ENCODE results near the gene MRFAP1.

The MRFAP1 gene

DNA sequence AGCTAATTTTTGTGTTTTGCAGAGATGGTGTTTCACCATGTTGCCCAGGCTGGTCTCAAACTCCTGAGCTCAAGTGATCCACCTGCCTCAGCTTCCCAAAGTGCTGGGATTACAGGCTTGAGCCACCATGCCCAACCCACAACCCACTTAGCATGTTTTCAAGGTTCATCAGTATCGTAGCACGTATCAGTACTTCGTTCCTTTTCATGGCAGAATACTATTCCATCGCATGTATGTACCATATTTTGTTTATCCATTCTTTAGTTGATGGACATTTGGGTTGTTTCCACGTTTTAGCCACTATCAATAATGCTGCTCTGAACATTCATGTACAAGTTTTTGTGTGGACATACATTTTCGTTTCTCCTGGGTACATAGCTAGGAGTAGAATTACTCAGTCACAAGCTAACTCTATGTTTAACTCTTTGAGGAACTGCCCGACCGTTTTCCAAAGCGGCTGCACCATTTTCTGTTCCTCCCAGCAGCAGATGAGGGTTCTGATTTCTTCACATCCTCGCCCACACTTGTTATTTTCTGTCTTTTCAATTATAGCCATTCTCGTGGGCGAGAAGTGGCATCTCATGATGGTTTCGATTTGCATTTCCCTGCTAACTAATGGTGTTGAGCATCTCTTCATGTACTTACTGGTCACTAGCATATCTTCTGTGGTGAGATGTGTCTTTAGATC lies 33.0 kb upstream of the MRFAP1 start:
- TF ChIP-seq, protein P1, sequence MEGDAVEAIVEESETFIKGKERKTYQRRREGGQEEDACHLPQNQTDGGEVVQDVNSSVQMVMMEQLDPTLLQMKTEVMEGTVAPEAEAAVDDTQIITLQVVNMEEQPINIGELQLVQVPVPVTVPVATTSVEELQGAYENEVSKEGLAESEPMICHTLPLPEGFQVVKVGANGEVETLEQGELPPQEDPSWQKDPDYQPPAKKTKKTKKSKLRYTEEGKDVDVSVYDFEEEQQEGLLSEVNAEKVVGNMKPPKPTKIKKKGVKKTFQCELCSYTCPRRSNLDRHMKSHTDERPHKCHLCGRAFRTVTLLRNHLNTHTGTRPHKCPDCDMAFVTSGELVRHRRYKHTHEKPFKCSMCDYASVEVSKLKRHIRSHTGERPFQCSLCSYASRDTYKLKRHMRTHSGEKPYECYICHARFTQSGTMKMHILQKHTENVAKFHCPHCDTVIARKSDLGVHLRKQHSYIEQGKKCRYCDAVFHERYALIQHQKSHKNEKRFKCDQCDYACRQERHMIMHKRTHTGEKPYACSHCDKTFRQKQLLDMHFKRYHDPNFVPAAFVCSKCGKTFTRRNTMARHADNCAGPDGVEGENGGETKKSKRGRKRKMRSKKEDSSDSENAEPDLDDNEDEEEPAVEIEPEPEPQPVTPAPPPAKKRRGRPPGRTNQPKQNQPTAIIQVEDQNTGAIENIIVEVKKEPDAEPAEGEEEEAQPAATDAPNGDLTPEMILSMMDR (IDR thresholded peaks at IDR 0.05; ENCODE audit: unreplicated experiment in 3 of 3) = no peak
- no peak overlapping the region for H3K4me3 Mint-ChIP-seq
- no peak overlapping the region for H3K27ac Mint-ChIP-seq
- peaks cover 58% of the 10 kb centered on the region for H3K36me3 Mint-ChIP-seq (ENCODE audit: low read depth)
- H3K27me3 Mint-ChIP-seq (ENCODE audit: low read depth) = no peaks in the 10 kb centered on the region
- no peaks in the 10 kb centered on the region for H3K4me1 Mint-ChIP-seq
- H3K9me3 Mint-ChIP-seq = peaks cover 4% of the 10 kb centered on the region

- Mint-ChIP-seq H3K4me3 (no peak overlapping the region), H3K27me3 (ENCODE audit: low read depth) (no peaks in the 10 kb centered on the region), H3K9me3 (peaks cover 4% of the 10 kb centered on the region), H3K27ac (no peak overlapping the region), H3K4me1 (no peaks in the 10 kb centered on the region), H3K36me3 (ENCODE audit: low read depth) (peaks cover 52% of the 10 kb centered on the region)
- TF ChIP-seq, protein P1 (IDR thresholded peaks at IDR 0.05; ENCODE audit: unreplicated experiment in 3 of 3) = no peak
Measured at GRCh38 chr4:6608758-6609414, 31.6 kb upstream of the MRFAP1 start.

DNA sequence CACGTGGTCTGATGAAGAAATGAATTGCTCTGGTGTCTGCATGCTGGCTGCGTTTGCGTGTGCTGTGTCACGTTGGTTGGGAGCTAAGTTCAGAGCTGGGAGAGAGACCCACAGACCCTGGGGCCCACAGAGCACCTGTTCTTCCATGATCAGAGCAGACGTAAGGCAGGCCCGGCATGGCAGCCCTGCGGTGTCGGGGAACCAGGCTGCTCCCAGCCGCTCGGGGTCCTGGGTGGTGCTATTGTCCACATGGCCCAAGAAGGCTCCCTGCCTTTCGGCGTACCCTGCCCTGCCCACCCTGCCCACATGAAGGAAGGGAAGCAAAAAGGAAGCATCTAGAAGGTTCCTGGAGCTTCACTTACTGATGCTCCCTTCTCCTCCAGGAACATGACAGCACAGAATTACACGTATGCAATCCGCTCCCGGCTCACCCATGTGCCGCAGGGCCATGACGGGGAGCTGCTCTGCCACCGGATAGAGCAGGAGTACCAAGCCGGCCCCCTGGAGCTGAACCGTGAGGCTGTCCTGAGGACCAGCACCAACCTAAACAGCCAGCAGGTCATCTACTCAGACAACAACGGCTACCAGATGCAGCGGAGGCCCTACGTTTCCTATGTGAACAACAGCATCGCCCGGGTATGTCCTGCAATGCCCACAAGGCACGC lies 30.9 kb upstream of the MRFAP1 start:
- Mint-ChIP-seq H3K4me3 (no peak overlapping the region), H3K27ac (no peak overlapping the region), H3K36me3 (ENCODE audit: low read depth) (peaks cover 47% of the 10 kb centered on the region), H3K9me3 (peaks cover 2% of the 10 kb centered on the region), H3K4me1 (no peaks in the 10 kb centered on the region), H3K27me3 (ENCODE audit: low read depth) (no peaks in the 10 kb centered on the region)
- TF ChIP-seq, protein P1 (IDR thresholded peaks at IDR 0.05; ENCODE audit: unreplicated experiment in 3 of 3) = no peak

DNA sequence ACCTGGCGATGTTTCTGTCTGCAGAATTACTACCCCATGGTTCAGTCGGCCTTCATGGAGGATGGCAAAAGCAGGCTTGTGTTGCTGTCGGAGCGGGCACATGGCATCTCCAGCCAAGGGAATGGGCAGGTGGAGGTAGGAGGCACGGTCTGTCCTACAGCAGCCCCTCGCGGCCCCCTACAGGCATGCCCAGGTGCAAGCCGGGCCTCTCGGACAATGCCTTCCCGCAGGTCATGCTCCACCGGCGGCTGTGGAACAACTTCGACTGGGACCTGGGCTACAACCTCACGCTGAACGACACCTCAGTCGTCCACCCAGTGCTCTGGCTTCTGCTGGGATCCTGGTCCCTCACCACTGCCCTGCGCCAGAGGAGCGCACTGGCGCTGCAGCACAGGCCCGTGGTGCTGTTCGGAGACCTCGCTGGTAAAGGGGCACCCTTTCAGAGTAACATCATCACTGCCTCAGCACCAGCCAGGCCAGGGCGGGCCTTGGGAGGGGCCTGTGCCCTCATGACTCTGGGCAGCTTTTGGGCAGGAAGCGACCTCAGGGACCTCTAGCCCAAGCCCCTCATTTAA lies 29.5 kb upstream of the MRFAP1 start:
- Mint-ChIP-seq H3K9me3 (no peaks in the 10 kb centered on the region), H3K4me1 (no peaks in the 10 kb centered on the region), H3K27ac (no peak overlapping the region), H3K27me3 (ENCODE audit: low read depth) (no peaks in the 10 kb centered on the region), H3K36me3 (ENCODE audit: low read depth) (peaks cover 34% of the 10 kb centered on the region), H3K4me3 (no peak overlapping the region)
- TF ChIP-seq, protein P1 (IDR thresholded peaks at IDR 0.05; ENCODE audit: unreplicated experiment in 3 of 3) = no peak

DNA sequence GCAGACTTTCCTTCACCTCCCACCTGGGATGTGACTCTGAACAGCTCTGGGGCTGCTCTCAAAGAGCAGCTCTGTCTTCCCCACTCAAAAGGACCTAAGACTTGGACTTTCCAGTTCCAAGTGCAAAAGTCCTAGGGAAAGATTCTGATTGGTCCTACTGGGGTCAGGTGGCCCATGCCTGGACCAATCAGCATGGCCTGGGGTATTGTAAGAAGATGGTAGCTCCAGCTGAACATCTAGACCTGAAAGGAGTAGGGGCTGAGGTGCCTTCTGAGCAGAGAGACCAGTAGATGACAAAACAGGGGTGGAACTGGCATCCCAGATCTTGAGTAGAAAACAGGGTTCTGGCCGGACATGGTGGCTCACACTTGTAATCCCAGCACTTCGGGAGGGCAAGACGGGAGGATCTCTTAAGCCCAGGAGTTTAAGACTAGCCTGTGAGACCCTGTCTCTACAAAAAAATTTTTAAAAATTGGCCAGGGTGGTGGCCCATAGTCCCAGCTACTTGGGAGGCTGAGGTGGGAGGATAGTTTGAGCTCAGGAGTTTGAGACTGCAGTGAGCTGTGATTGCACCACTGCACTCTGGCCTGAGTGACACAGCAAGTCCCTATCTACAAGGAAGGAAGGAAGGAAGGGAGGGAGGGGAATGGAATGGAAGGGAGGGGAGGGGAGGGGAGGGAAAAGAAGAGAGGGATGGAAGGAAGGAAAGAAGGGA lies 27.4 kb upstream of the MRFAP1 start:
- no peaks in the 10 kb centered on the region for H3K4me1 Mint-ChIP-seq
- H3K9me3 Mint-ChIP-seq = no peaks in the 10 kb centered on the region
- TF ChIP-seq, protein P1 (IDR thresholded peaks at IDR 0.05; ENCODE audit: unreplicated experiment in 3 of 3) = no peak
- peaks cover 27% of the 10 kb centered on the region for H3K36me3 Mint-ChIP-seq (ENCODE audit: low read depth)
- no peaks in the 10 kb centered on the region for H3K27me3 Mint-ChIP-seq (ENCODE audit: low read depth)
- H3K4me3 Mint-ChIP-seq = no peak overlapping the region
- H3K27ac Mint-ChIP-seq = no peak overlapping the region
